ENCODE results near the gene FILIP1.

The FILIP1 gene

DNA sequence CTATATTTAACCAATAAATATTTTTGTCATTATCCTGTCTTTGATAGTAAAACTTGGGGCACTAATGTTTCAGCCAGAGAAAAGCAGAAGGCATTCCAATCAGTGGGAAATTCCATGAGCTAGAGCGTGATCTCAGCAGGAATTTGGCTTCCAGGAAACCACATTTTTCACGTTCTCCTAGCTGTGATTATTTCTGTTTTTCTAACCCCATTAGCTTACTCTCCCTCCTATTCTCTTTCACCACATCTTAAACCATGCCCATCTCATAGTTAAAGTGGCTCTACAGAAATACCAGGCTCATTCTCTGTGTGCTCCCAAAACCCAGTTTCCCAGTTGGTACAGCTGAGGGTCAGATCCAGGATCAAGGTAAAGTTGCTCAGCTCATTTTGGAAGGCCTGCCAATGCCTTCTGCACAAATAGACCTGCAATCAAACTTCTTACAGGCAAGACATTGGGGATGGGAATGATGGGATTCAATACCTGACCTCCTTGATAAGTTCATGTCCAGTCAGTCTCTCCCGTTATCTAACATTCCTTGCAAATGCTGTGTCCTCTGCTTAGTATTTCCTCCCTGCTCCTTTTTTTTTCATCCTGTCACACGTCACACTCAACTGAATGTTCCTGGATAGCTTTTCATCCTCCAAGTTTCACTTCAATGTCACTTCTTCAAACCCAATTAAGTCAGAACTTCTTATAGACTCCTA is 175.9 kb downstream of the FILIP1 start:
- peaks cover 10% of the 10 kb centered on the region; the same call in 1 of the 2 replicates for H3K4me1 ChIP-seq (ENCODE audit: low read length)
- H4K20me1 ChIP-seq (ENCODE audit: insufficient read depth, low read length), result no peaks in the 10 kb centered on the region
- no peak overlapping the region for H3K27ac ChIP-seq (ENCODE audit: low read length)
- no peaks in the 10 kb centered on the region for H3K79me2 ChIP-seq (ENCODE audit: low read length)
- H3K36me3 ChIP-seq (replicated peaks; ENCODE audit: low read depth, low read length), result no peaks in the 10 kb centered on the region
- H3K27me3 ChIP-seq (ENCODE audit: low read depth, low read length), result no peaks in the 10 kb centered on the region
- no peak overlapping the region for H2AFZ ChIP-seq (ENCODE audit: low read depth, low read length)
- H3K9ac ChIP-seq (ENCODE audit: low read length), result no peak overlapping the region
- no peak for TF ChIP-seq EZH2phosphoT487 (IDR thresholded peaks at IDR 0.05; ENCODE audit: low read depth)
- TF ChIP-seq, protein P1, sequence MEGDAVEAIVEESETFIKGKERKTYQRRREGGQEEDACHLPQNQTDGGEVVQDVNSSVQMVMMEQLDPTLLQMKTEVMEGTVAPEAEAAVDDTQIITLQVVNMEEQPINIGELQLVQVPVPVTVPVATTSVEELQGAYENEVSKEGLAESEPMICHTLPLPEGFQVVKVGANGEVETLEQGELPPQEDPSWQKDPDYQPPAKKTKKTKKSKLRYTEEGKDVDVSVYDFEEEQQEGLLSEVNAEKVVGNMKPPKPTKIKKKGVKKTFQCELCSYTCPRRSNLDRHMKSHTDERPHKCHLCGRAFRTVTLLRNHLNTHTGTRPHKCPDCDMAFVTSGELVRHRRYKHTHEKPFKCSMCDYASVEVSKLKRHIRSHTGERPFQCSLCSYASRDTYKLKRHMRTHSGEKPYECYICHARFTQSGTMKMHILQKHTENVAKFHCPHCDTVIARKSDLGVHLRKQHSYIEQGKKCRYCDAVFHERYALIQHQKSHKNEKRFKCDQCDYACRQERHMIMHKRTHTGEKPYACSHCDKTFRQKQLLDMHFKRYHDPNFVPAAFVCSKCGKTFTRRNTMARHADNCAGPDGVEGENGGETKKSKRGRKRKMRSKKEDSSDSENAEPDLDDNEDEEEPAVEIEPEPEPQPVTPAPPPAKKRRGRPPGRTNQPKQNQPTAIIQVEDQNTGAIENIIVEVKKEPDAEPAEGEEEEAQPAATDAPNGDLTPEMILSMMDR (IDR thresholded peaks at IDR 0.05; ENCODE audit: low read depth, low read length), result no peak
- no peak overlapping the region for H3K4me3 ChIP-seq (ENCODE audit: low read length)
- H3K9me3 ChIP-seq (ENCODE audit: insufficient read depth, low read length), result no peaks in the 10 kb centered on the region
- no peak overlapping the region for H3K4me2 ChIP-seq (ENCODE audit: low read length)

DNA sequence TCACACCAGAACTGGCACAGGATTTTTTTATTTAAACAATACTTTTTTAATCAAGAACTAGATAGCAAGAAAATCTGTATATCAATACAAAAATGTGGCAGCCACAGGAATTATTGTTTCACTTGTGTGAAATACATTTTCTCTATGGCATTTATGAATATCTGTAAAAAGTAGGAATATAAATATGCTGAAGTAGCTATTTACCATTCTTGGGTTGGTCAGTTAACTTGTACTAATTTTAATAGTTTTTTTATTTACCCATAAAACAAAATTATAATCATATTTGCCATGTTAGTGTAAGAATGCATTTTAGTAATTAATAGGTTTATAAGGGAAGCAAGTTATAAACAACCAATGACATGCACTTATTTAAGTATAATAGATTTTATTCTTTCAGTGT is 177.6 kb downstream of the FILIP1 start:
- peaks cover 10% of the 10 kb centered on the region; the same call in 1 of the 2 replicates for H3K4me1 ChIP-seq (ENCODE audit: low read length)
- no peak overlapping the region for H3K27ac ChIP-seq (ENCODE audit: low read length)
- H3K9ac ChIP-seq (ENCODE audit: low read length), result no peak overlapping the region
- H3K4me3 ChIP-seq (ENCODE audit: low read length), result no peak overlapping the region
- H3K27me3 ChIP-seq (ENCODE audit: low read depth, low read length), result no peaks in the 10 kb centered on the region
- no peaks in the 10 kb centered on the region for H3K36me3 ChIP-seq (replicated peaks; ENCODE audit: low read depth, low read length)
- no peaks in the 10 kb centered on the region for H3K79me2 ChIP-seq (ENCODE audit: low read length)
- H3K4me2 ChIP-seq (ENCODE audit: low read length), result no peak overlapping the region
- no peak overlapping the region for H2AFZ ChIP-seq (ENCODE audit: low read depth, low read length)
- H3K9me3 ChIP-seq (ENCODE audit: insufficient read depth, low read length), result no peaks in the 10 kb centered on the region
- TF ChIP-seq, protein P1 (IDR thresholded peaks at IDR 0.05; ENCODE audit: low read depth, low read length), result no peak
- no peak for TF ChIP-seq EZH2phosphoT487 (IDR thresholded peaks at IDR 0.05; ENCODE audit: low read depth)
- no peaks in the 10 kb centered on the region for H4K20me1 ChIP-seq (ENCODE audit: insufficient read depth, low read length)

DNA sequence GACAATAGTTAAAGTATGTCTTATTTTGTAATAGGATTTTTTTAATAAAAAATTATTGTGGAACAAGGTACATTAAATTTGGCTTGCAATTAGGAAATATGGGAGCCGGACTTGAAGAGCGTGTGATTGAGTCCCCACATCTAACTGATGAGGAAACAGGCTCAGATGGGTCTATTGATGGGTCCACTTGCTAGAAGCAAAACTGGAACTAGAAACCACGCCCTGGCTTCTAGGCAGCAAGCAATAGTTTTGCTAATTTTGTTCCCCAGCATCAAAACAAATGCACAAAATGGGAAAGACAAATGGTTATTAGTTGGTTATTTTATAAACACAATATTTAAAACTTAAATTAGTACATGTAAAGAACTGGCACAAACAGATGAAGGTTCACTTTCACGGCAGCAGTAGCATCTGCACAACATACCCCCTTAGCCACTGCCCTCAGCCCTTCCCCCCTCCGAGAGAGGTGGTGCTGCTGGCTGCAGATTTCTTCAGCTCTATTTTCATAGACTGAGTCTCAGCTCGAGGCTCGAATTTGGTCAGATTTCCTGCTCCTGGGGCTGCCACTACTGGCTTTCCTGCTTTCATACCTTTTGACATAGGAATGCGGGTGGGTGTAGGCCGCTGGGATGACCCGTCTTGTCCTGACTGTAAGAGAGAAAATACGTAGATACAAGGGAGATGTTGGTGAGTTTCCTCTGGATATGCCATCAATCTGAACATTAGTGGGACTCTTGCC is 185.2 kb downstream of the FILIP1 start:
- Histone ChIP-seq H3K4me2 (ENCODE audit: low read length) (no peak overlapping the region), H3K36me3 (replicated peaks; ENCODE audit: low read depth, low read length) (no peaks in the 10 kb centered on the region), H4K20me1 (ENCODE audit: insufficient read depth, low read length) (no peaks in the 10 kb centered on the region), H3K4me1 (ENCODE audit: low read length) (0 out of 2 replicates have a peak, but pooled peaks cover under 1% of the 10 kb centered on the region), H2AFZ (ENCODE audit: low read depth, low read length) (no peak overlapping the region), H3K79me2 (ENCODE audit: low read length) (no peaks in the 10 kb centered on the region), H3K9me3 (ENCODE audit: insufficient read depth, low read length) (no peaks in the 10 kb centered on the region), H3K4me3 (ENCODE audit: low read length) (no peak overlapping the region), H3K27ac (ENCODE audit: low read length) (no peak overlapping the region), H3K9ac (ENCODE audit: low read length) (no peak overlapping the region), H3K27me3 (ENCODE audit: low read depth, low read length) (no peaks in the 10 kb centered on the region)
- TF ChIP-seq EZH2phosphoT487 (IDR thresholded peaks at IDR 0.05; ENCODE audit: low read depth), result no peak
- TF ChIP-seq, protein P1 (IDR thresholded peaks at IDR 0.05; ENCODE audit: low read depth, low read length), result no peak

DNA sequence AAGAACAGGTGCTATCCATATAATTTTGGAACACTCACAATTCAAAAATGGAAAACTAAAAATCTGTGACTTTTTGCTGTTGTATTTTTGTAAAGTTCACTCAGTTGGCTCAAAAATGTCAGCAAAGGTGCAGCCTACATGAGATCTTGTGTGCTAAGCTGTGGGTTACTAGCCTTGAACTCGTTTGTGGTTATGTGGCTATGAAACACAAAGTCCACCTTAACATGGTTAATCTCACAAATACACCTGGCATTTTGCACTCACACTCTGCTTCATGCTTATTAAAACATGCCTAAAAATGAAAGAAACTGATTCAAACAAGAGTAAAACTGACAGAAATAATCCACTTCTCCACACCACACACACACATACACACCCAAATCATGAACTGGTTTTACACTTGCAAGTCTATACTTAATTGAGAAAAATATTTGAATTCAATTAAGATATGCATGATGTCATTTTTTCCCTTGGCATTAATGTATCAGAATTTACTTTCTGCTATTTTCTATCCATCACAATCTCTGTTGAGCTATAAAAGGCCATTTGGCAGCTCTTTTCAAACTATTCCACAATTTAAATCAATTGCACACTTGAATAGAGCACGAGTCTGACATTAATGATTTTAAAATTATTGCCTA is 186.1 kb downstream of the FILIP1 start:
- no peaks in the 10 kb centered on the region for H3K9me3 ChIP-seq (ENCODE audit: insufficient read depth, low read length)
- H2AFZ ChIP-seq (ENCODE audit: low read depth, low read length), result no peak overlapping the region
- TF ChIP-seq, protein P1 (IDR thresholded peaks at IDR 0.05; ENCODE audit: low read depth, low read length), result no peak
- no peak for TF ChIP-seq EZH2phosphoT487 (IDR thresholded peaks at IDR 0.05; ENCODE audit: low read depth)
- no peaks in the 10 kb centered on the region for H3K36me3 ChIP-seq (replicated peaks; ENCODE audit: low read depth, low read length)
- no peak overlapping the region for H3K27ac ChIP-seq (ENCODE audit: low read length)
- H3K4me1 ChIP-seq (ENCODE audit: low read length), result no peaks in the 10 kb centered on the region
- no peak overlapping the region for H3K4me2 ChIP-seq (ENCODE audit: low read length)
- no peak overlapping the region for H3K9ac ChIP-seq (ENCODE audit: low read length)
- no peaks in the 10 kb centered on the region for H3K27me3 ChIP-seq (ENCODE audit: low read depth, low read length)
- H3K4me3 ChIP-seq (ENCODE audit: low read length), result no peak overlapping the region
- no peaks in the 10 kb centered on the region for H3K79me2 ChIP-seq (ENCODE audit: low read length)
- no peaks in the 10 kb centered on the region for H4K20me1 ChIP-seq (ENCODE audit: insufficient read depth, low read length)

Measured in OCI-LY3 (cell line).